Measurements from ENCODE around the gene ZNF615.
"Not testable (repeated sequence)": the region's sequence is repeated elsewhere in the genome, so short reads cannot be mapped to it uniquely, and the experiment has no call there.

ZNF615 gene

GRCh38 chr19:51960621-51961233, 47.3 kb downstream of the ZNF615 start:
- not testable (repeated sequence) for H3K4me3 ChIP-seq (ENCODE audit: insufficient read depth, low read depth, low read length, poor library complexity, severe bottlenecking); H3K4me1 ChIP-seq (ENCODE audit: control insufficient read depth, insufficient read depth, low read length, poor library complexity, severe bottlenecking); DNase-seq; H3K27me3 ChIP-seq (replicated peaks; ENCODE audit: control insufficient read depth, insufficient read depth, low read length, poor library complexity, severe bottlenecking); H3K27ac ChIP-seq (ENCODE audit: insufficient read depth, low read length, poor library complexity, severe bottlenecking)
- Histone ChIP-seq H3K36me3 (ENCODE audit: control insufficient read depth, insufficient read depth, low read length) (peaks cover 18% of the 10 kb centered on the region), H3K9me3 (ENCODE audit: control insufficient read depth, low read length) (peaks cover 62% of the 10 kb centered on the region)

GRCh38 chr19:51959791-51960190, 48.2 kb downstream of the ZNF615 start:
- no peaks in the 10 kb centered on the region for H3K4me1 ChIP-seq (ENCODE audit: control insufficient read depth, insufficient read depth, low read length, poor library complexity, severe bottlenecking)
- peaks cover 53% of the 10 kb centered on the region for H3K9me3 ChIP-seq (ENCODE audit: control insufficient read depth, low read length)
- no peak overlapping the region for H3K27ac ChIP-seq (ENCODE audit: insufficient read depth, low read length, poor library complexity, severe bottlenecking)
- H3K36me3 ChIP-seq (ENCODE audit: control insufficient read depth, insufficient read depth, low read length), result peaks cover 9% of the 10 kb centered on the region
- no peak overlapping the region for H3K4me3 ChIP-seq (ENCODE audit: insufficient read depth, low read depth, low read length, poor library complexity, severe bottlenecking)
- DNase-seq, result no peak
- no peaks in the 10 kb centered on the region for H3K27me3 ChIP-seq (replicated peaks; ENCODE audit: control insufficient read depth, insufficient read depth, low read length, poor library complexity, severe bottlenecking)

- DNase-seq; H3K4me3 ChIP-seq (ENCODE audit: insufficient read depth, low read depth, low read length, poor library complexity, severe bottlenecking); H3K4me1 ChIP-seq (ENCODE audit: control insufficient read depth, insufficient read depth, low read length, poor library complexity, severe bottlenecking); H3K27me3 ChIP-seq (replicated peaks; ENCODE audit: control insufficient read depth, insufficient read depth, low read length, poor library complexity, severe bottlenecking); H3K27ac ChIP-seq (ENCODE audit: insufficient read depth, low read length, poor library complexity, severe bottlenecking); H3K36me3 ChIP-seq (ENCODE audit: control insufficient read depth, insufficient read depth, low read length): not testable (repeated sequence)
- peaks cover 50% of the 10 kb centered on the region for H3K9me3 ChIP-seq (ENCODE audit: control insufficient read depth, low read length)
These were observed 50.2 kb downstream of the ZNF615 start for GRCh38 chr19:51957846-51958245.

- H3K27me3 ChIP-seq (replicated peaks; ENCODE audit: control insufficient read depth, insufficient read depth, low read length, poor library complexity, severe bottlenecking), result no peaks in the 10 kb centered on the region
- no peaks in the 10 kb centered on the region for H3K4me1 ChIP-seq (ENCODE audit: control insufficient read depth, insufficient read depth, low read length, poor library complexity, severe bottlenecking)
- peaks cover 11% of the 10 kb centered on the region for H3K36me3 ChIP-seq (ENCODE audit: control insufficient read depth, insufficient read depth, low read length)
- H3K27ac ChIP-seq (ENCODE audit: insufficient read depth, low read length, poor library complexity, severe bottlenecking), result no peak overlapping the region
- H3K4me3 ChIP-seq (ENCODE audit: insufficient read depth, low read depth, low read length, poor library complexity, severe bottlenecking), result no peak overlapping the region
- DNase-seq, result no peak
- peaks cover 72% of the 10 kb centered on the region for H3K9me3 ChIP-seq (ENCODE audit: control insufficient read depth, low read length)
These were observed 59.0 kb downstream of the ZNF615 start for GRCh38 chr19:51948975-51949374.

DNA sequence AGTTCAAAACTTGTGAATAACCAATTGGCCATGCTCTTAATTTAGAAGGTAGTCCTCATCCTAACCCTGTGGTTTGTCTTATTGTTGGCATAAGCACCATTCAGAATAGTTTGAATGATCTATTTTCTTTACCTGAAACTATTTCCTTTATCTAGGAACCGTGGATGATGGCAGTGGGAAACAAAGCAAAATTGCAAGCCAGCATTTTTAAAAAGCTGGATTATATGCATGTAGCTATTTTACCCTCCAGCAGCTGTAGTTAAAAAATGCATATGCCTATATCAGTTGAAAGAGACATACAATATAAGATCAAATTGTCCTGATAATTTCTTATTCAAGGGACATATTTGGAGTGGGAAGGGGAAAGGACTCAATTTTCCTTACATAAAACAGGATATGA, 61.4 kb downstream of the ZNF615 start:
- H3K4me3 ChIP-seq (ENCODE audit: insufficient read depth, low read depth, low read length, poor library complexity, severe bottlenecking), result no peak overlapping the region
- H3K27ac ChIP-seq (ENCODE audit: insufficient read depth, low read length, poor library complexity, severe bottlenecking), result no peak overlapping the region
- H3K27me3 ChIP-seq (replicated peaks; ENCODE audit: control insufficient read depth, insufficient read depth, low read length, poor library complexity, severe bottlenecking), result no peaks in the 10 kb centered on the region
- no peak for DNase-seq
- peaks cover 84% of the 10 kb centered on the region for H3K9me3 ChIP-seq (ENCODE audit: control insufficient read depth, low read length)
- H3K36me3 ChIP-seq (ENCODE audit: control insufficient read depth, insufficient read depth, low read length), result peaks cover 35% of the 10 kb centered on the region
- no peaks in the 10 kb centered on the region for H3K4me1 ChIP-seq (ENCODE audit: control insufficient read depth, insufficient read depth, low read length, poor library complexity, severe bottlenecking)

DNA sequence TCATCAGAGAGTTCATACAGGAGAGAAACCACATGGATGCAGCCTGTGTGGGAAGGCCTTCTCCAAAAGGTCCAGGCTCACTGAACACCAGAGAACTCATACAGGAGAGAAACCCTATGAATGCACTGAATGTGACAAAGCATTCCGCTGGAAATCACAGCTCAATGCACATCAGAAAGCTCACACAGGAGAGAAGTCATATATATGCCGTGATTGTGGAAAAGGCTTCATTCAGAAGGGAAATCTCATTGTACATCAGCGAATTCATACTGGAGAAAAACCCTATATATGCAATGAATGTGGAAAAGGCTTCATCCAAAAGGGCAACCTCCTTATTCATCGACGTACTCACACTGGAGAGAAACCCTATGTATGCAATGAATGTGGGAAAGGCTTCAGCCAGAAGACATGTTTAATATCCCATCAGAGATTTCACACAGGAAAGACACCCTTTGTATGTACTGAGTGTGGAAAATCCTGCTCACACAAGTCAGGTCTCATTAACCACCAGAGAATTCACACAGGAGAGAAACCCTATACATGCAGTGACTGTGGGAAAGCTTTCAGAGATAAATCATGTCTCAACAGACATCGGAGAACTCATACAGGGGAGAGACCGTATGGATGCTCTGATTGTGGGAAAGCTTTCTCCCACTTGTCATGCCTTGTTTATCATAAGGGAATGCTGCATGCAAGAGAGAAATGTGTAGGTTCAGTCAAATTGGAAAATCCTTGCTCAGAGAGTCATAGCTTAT, 63.0 kb downstream of the ZNF615 start:
- Histone ChIP-seq H3K27ac (ENCODE audit: insufficient read depth, low read length, poor library complexity, severe bottlenecking) (no peak overlapping the region), H3K4me1 (ENCODE audit: control insufficient read depth, insufficient read depth, low read length, poor library complexity, severe bottlenecking) (no peaks in the 10 kb centered on the region), H3K4me3 (ENCODE audit: insufficient read depth, low read depth, low read length, poor library complexity, severe bottlenecking) (no peak overlapping the region), H3K27me3 (replicated peaks; ENCODE audit: control insufficient read depth, insufficient read depth, low read length, poor library complexity, severe bottlenecking) (no peaks in the 10 kb centered on the region), H3K9me3 (ENCODE audit: control insufficient read depth, low read length) (peaks cover 80% of the 10 kb centered on the region), H3K36me3 (ENCODE audit: control insufficient read depth, insufficient read depth, low read length) (peaks cover 51% of the 10 kb centered on the region)
- no peak for DNase-seq

All from effector memory CD4-positive, alpha-beta T cell (primary cell).